ENCODE data around the gene ZMPSTE24.
"Not testable (repeated sequence)": the region's sequence is repeated elsewhere in the genome, so short reads cannot be mapped to it uniquely, and the experiment has no call there.

Gene ZMPSTE24

DNA sequence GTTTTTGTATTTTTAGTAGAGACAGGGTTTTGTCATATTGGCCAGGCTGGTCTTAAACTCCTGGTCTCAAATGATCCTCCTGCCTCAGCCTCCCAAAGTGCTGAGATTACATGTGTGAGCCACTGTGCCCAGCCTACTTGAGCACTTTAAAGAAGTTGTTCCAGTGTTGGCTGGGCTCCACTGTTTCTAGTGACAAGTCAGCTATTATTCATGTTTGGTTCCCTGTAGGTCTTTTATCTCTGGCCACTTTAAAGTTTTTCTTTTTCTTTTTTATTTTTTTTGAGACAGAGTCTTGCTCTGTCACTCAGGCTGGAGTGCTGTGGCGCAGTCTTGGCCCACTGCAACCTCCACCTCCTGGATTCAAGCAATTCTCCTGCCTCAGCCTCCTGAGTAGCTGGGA, 73.4 kb downstream of the ZMPSTE24 start:
- DNase-seq, result not testable (repeated sequence)

DNA sequence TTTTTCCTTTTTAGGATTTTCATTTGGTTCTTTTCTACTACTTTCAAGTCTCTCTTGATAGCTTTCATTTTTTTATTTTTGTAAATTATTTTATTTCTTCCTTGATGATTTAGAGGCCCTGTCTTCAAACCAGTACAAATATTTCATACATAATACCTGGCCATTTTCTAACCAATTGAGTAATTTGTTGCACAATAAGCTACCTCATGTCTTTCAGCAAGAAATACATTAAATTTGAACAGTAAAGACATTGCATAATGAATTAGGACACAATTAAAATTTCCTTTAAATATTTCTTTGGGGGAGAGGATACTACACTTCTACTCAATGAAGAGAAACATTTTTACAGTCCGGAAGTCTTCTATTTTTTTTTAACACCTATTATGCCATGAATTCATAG, 74.7 kb downstream of the ZMPSTE24 start:
- DNase-seq, result no peak

DNA sequence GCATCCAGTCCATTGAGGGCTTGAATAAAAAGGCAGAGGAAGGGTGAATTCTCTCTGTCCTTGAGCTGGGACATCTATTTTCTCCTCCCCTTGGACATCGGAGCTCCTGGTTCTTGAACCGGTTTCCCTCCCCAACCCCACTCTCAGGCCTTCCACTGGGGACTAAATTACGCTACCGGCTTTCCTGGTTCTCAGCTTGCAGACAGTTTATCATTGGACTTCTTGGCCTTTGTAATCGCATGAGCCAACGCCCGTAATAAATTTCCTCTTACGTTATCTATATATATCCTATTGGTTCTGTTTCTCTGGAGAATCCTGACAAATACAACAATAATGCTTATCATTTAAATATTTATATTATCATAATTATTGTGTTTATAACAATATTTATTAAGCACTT, 79.4 kb downstream of the ZMPSTE24 start:
- DNase-seq, result no peak

DNA sequence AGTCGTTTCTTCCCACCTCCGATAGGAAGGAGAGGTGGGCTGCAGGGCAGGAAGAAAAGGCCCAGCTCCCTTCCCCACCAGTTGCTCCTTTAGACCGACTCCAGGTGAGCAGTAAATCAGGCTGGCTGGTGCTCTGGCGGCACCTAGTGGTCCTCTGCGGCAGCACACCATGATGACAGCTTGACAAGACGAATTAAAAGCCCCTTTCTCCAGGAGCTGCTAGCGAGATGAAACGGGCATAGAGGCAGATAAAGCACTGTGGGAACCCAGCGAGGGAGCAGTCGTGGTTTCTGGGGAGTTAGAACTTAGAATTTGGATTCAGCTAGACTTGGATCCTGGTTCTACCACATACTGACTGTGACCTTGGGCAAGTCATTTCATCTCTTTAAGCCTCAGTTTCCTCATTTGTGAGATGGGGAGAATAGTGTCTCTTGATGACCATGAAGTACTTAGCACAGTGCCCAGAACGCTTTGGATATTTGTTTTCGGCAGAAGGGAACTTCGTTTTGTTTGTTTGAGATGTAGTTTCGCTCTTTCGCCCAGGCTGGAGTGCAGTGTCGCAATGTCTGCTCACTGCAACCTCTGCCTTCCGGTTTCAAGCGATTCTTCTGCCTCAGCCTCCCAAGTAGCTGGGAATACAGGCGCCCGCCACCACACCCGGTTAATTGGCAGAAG, 80.8 kb downstream of the ZMPSTE24 start:
- DNase-seq, result peak; percentile 88

DNA sequence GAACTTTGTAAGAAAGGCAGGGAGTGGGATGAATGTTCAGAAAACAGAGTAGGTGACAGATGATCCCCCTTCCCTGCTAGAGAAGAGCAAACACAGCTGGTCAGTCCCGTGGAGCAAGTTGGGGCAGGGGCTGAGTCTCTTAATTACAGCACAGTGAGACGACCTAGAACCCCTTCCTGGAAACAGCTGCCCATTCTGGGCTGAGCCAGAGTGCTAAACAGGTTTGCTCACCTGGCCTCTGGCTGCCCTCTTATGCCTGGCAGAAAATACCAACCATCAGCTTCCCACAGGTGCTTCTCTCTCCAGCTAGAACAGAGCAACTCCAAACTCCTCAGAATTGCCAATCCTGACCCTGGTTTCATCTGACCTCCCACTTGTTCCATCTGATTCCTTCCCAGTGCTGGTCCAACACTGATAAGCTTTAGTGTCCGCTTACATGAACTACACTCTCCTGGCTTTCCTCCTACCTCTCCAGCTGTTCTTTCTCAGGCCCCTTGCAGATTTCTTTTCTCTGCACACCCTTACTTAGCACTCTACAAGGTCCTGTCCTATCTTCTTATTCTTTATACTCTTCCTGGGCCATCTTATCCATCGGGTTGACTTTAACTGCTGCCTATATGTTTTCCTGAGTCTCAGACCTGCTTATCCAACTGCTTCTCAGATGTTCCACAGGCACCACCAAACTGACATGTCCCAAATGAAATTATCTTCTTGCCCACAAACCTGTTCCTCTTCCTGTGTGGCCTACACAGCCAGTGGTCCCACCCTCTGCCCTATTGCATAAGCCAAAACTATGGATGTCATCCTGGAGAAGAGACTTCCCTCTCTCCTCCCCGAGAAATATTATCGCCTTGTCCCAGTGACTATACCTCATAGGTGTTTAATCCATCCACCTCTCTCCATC, 81.6 kb downstream of the ZMPSTE24 start:
- DNase-seq, result no peak

DNA sequence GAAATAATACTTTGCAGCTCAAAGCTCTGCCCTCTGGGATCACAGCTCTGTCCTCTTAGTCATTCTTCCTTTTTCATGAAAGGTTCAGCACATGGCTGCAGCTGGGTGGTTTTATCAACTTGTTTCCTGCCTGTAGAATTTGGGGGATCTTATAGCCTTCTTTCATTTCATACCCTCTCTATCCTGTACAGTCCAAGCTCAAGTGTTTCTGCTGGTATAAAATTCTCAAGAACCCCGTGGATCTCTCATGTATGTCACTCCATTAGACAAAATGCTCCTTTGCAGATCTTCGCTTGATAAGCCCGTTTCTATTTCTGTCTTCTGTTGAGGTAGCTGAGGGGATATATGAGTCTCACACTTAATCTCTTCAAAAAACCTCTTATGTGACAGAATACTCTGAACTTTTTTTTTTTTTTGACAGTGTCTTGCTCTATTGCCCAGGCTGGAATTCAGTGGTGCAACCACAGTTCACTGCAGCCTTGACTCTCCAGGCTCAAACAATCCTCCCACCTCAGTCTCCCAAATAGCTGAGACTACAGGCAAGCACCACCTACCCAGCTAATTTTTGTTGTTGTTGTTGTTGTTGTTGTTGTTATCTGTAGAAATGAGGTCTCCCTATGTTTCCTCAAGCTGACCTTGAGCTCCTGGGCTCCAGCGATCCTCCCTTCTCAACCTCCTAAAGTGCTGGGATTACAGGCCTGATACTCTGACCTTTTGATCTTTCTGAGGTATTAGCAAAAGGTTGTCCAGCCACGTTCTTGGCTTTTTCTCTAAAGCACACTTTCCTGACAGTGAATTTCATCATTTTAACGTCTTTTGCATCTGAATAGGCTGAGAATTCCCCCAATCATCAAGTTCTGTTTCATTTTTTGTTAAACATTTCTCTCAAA, 83.7 kb downstream of the ZMPSTE24 start:
- DNase-seq, result no peak

DNA sequence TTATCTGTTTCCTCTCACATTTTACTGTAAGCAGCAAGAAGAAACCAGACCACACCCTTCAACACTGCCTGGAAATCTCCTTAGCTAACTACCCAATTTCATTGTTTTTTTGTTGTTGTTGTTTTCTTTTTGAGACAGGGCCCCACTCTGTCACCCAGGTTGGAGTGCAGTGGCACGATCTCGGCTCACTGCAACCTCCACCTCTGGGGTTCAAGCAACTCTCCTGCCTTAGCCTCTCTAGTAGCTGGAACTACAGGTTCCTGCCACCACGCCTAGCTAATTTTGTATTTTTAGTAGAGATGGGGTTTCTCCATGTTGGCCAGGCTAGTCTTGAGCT, 84.3 kb downstream of the ZMPSTE24 start:
- not testable (repeated sequence) for DNase-seq

Measured in right hindlimb (tissue), 1 donor.